Limb (tissue), 2 donors: ENCODE results near the gene DYNLL2.
"Not testable (repeated sequence)": the region's sequence is repeated elsewhere in the genome, so short reads cannot be mapped to it uniquely, and the experiment has no call there.

Experiments
- DNase-seq, 2 donors: peaks; one replicate each; pipeline ENCODE4 v3.0.0-alpha.2; 2016; ENCODE audit errors: extremely low spot score in 2 of 2

Gene DYNLL2

GRCh38 chr17:58101898-58102297 is 18.7 kb downstream of the DYNLL2 start:
- not testable (repeated sequence) for DNase-seq

- DNase-seq: no peak
Measured at GRCh38 chr17:58105093-58105492, 21.9 kb downstream of the DYNLL2 start.

GRCh38 chr17:58107306-58107705 is 24.1 kb downstream of the DYNLL2 start:
- no peak for DNase-seq

GRCh38 chr17:58109197-58109596 is 26.0 kb downstream of the DYNLL2 start:
- DNase-seq: no peak

- DNase-seq: no peak
Measured at GRCh38 chr17:58110012-58110411, 26.8 kb downstream of the DYNLL2 start.

GRCh38 chr17:58111676-58112075 is 28.5 kb downstream of the DYNLL2 start:
- DNase-seq: no peak

GRCh38 chr17:58112970-58113631 is 29.9 kb downstream of the DYNLL2 start:
- peak; percentile 52 to 87 for DNase-seq

GRCh38 chr17:58113947-58114346 is 30.7 kb downstream of the DYNLL2 start:
- no peak for DNase-seq

- no peak for DNase-seq
Measured at GRCh38 chr17:58117382-58117781, 34.2 kb downstream of the DYNLL2 start.

- DNase-seq: no peak
Measured at GRCh38 chr17:58119491-58119890, 36.3 kb downstream of the DYNLL2 start.

- DNase-seq: peak; percentile 50 to 71
Measured at GRCh38 chr17:58120195-58120822, 37.1 kb downstream of the DYNLL2 start.

- no peak for DNase-seq
Measured at GRCh38 chr17:58121925-58122324, 38.7 kb downstream of the DYNLL2 start.

GRCh38 chr17:58127846-58128245 is 44.6 kb downstream of the DYNLL2 start:
- DNase-seq: no peak

GRCh38 chr17:58132697-58133096 is 49.5 kb downstream of the DYNLL2 start:
- not testable (repeated sequence) for DNase-seq

GRCh38 chr17:58136669-58137279 is 53.6 kb downstream of the DYNLL2 start:
- DNase-seq: no peak

- DNase-seq: no peak
Measured at GRCh38 chr17:58141505-58141904, 58.3 kb downstream of the DYNLL2 start.

- DNase-seq: not testable (repeated sequence)
Measured at GRCh38 chr17:58143335-58143734, 60.1 kb downstream of the DYNLL2 start.

- DNase-seq: no peak
Measured at GRCh38 chr17:58144801-58145200, 61.6 kb downstream of the DYNLL2 start.
